AG09319 (cell line): ENCODE results near the gene CTSC.
"Not testable (repeated sequence)": the region's sequence is repeated elsewhere in the genome, so short reads cannot be mapped to it uniquely, and the experiment has no call there.

ENCODE experiments used
- DNase-seq: peaks from one replicate; pipeline ENCODE4 v3.0.0-alpha.2; 2010; ENCODE audit warnings: low read depth; ENCODE audit errors: extremely low read depth
- CTCF ChIP-seq: IDR thresholded peaks from 2 replicates; pipeline ENCODE4 v1.5.1; 2011; ENCODE audit warnings: low read depth, mild to moderate bottlenecking, inconsistent platforms, low read length, moderate library complexity

CTSC gene

GRCh38 chr11:88329563-88330250 lies 7.8 kb downstream of the CTSC start:
- no peak for TF ChIP-seq CTCF
- no peak for DNase-seq

DNA sequence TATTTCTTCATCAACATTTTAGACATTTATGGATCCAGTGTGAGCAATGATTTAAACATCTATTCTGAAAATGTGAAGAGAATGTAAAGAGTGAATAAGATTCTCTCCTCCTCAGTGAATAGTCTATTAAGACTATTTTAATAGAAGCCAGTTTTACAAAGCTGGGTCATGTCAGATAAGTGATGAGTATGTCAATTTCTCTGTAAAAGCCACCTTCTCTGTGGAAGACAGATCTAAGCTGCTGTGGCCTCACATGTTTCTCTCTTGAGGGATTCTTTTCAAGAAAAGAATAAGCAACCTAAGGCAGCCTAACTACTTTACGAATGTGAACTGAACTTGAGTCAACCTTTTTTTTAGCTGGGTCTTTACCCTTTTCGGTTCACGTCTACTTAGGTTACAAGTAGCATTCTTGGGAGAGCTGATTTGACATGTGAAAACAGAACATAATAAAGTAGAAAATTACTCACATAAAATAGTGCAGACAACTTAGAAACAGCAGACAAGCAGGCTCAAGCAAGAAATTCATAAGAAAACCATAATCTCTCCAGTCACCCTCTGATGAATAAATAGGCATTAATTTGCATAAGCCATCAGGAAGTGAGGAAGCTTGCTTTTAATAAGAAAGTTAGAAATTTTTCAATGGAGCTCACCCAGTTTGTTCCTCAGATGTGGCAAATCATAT lies 9.9 kb downstream of the CTSC start:
- DNase-seq = no peak
- no peak for TF ChIP-seq CTCF

- no peak for DNase-seq
- no peak for TF ChIP-seq CTCF
Measured at GRCh38 chr11:88327061-88327460, 10.5 kb downstream of the CTSC start.

DNA sequence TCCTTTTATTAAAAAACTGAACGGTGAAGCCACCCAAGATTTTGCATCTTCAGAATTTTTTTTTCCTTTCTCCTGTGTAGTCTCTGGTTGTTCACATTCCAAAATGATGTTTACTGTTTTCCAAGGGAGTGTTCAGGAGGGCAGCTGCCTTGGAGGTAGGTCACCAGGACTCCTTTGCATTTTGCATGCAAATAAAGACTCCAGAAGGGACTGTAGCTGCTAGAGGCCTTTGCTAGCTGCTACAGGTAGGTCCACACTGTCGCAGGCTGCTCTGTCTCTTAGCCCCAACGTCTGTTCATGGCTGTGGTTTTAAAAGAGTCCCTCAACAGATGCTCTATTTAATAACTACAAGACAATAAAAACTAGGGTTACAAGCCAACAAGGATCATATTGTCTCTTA lies 11.4 kb downstream of the CTSC start:
- no peak for DNase-seq

GRCh38 chr11:88324562-88325345 lies 12.8 kb downstream of the CTSC start:
- DNase-seq = no peak
- no peak for TF ChIP-seq CTCF

More for the DNA sequence above, 11.4 kb downstream of the CTSC start:
- TF ChIP-seq CTCF = no peak

- not testable (repeated sequence) for DNase-seq
Measured at GRCh38 chr11:88322881-88323280, 14.7 kb downstream of the CTSC start.

DNA sequence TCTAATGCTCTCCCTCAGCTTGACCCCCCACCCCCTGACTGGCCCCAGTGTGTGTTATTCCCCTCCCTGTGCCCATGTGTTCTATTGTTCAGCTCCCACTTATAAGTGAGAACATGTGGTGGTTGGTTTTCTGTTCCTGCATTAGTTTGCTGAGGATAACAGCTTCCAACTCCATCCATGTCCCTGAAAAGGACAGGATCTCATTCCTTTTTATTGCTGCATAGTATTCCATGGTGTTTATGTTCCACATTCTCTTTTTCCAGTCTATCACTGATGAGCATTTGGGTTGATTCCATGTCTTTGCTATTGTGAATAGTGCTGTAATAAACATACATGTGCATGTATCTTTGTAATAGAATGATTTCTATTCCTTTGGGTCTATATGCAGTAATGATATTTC lies 16.1 kb downstream of the CTSC start:
- not testable (repeated sequence) for DNase-seq

GRCh38 chr11:88320149-88320559 lies 17.4 kb downstream of the CTSC start:
- no peak for DNase-seq
- TF ChIP-seq CTCF = no peak
